Peyer's patch (tissue), 4 donors: ENCODE measurements around the gene E2F2.

Source experiments
- CTCF ChIP-seq, 6 experiments: fragments of 450-650 bp in 4 of 6; fragments of 200-600 bp in 2 of 6; sonication (generic) in 1 of 6; IDR thresholded peaks; one replicate each; pipeline ENCODE4 v1.5.1; 2017 to 2019; ENCODE audit warnings: antibody characterized with exemption in 6 of 6, mild to moderate bottlenecking in 3 of 6, moderate library complexity in 1 of 6
- POLR2A ChIP-seq, 2 donors: fragments of 450-650 bp; IDR thresholded peaks; one replicate each; pipeline ENCODE4 v1.5.1; 2017; ENCODE audit warnings: antibody characterized with exemption in 2 of 2, mild to moderate bottlenecking in 2 of 2, moderate library complexity in 2 of 2

GRCh38 chr1:23578311-23578996 lies 47.4 kb upstream of the E2F2 start:
- TF ChIP-seq CTCF (IDR thresholded peaks at IDR 0.05) (no peak), POLR2A (IDR thresholded peaks at IDR 0.05) (no peak)
